ENCODE results near the gene C3orf80.

The C3orf80 gene

GRCh38 chr3:160265088-160265487 lies 39.9 kb downstream of the C3orf80 start:
- no peak for DNase-seq (ENCODE audit: low spot score)
- no peak for TF ChIP-seq CTCF (IDR thresholded peaks at IDR 0.05; ENCODE audit: extremely low read depth, missing control alignments)
